ENCODE measurements around the gene SF3B2.
"Not testable (repeated sequence)": the region's sequence is repeated elsewhere in the genome, so short reads cannot be mapped to it uniquely, and the experiment has no call there.

Gene SF3B2

GRCh38 chr11:66012946-66013761 lies 39.0 kb upstream of the SF3B2 start:
- Mint-ChIP-seq H3K36me3 (ENCODE audit: low read depth) (no peaks in the 10 kb centered on the region), H3K4me1 (ENCODE audit: low read depth) (peaks cover 5% of the 10 kb centered on the region), H3K9me3 (no peaks in the 10 kb centered on the region), H3K27ac (no peak overlapping the region), H3K27me3 (peaks cover 5% of the 10 kb centered on the region), H3K4me3 (no peak overlapping the region)

- Mint-ChIP-seq H3K36me3 (ENCODE audit: low read depth) (no peaks in the 10 kb centered on the region), H3K4me3 (no peak overlapping the region)
Observed at GRCh38 chr11:66013762-66014100, 38.4 kb upstream of the SF3B2 start.

GRCh38 chr11:66014804-66015453 lies 37.2 kb upstream of the SF3B2 start:
- Mint-ChIP-seq H3K4me3 (no peak overlapping the region), H3K9me3 (no peaks in the 10 kb centered on the region), H3K4me1 (ENCODE audit: low read depth) (peaks cover 5% of the 10 kb centered on the region), H3K27ac (no peak overlapping the region), H3K36me3 (ENCODE audit: low read depth) (no peaks in the 10 kb centered on the region), H3K27me3 (peaks cover 5% of the 10 kb centered on the region)

More at GRCh38 chr11:66013762-66014100, 38.4 kb upstream of the SF3B2 start:
- H3K27me3 Mint-ChIP-seq, result peaks cover 5% of the 10 kb centered on the region
- H3K9me3 Mint-ChIP-seq, result no peaks in the 10 kb centered on the region
- H3K4me1 Mint-ChIP-seq (ENCODE audit: low read depth), result peaks cover 5% of the 10 kb centered on the region
- no peak overlapping the region for H3K27ac Mint-ChIP-seq

- Mint-ChIP-seq H3K4me3 (no peak overlapping the region), H3K36me3 (ENCODE audit: low read depth) (no peaks in the 10 kb centered on the region), H3K4me1 (ENCODE audit: low read depth) (peaks cover 8% of the 10 kb centered on the region), H3K27ac (no peak overlapping the region), H3K27me3 (peaks cover 5% of the 10 kb centered on the region), H3K9me3 (no peaks in the 10 kb centered on the region)
Observed at GRCh38 chr11:66015454-66015881, 36.7 kb upstream of the SF3B2 start.

GRCh38 chr11:66015936-66016792 lies 36.0 kb upstream of the SF3B2 start:
- Mint-ChIP-seq H3K27ac (no peak overlapping the region), H3K4me3 (no peak overlapping the region), H3K9me3 (no peaks in the 10 kb centered on the region), H3K27me3 (peaks cover 5% of the 10 kb centered on the region), H3K36me3 (ENCODE audit: low read depth) (no peaks in the 10 kb centered on the region), H3K4me1 (ENCODE audit: low read depth) (peaks cover 15% of the 10 kb centered on the region)

- no peak overlapping the region for H3K27ac Mint-ChIP-seq
- no peaks in the 10 kb centered on the region for H3K9me3 Mint-ChIP-seq
- no peak overlapping the region for H3K4me3 Mint-ChIP-seq
- no peaks in the 10 kb centered on the region for H3K36me3 Mint-ChIP-seq (ENCODE audit: low read depth)
- peaks cover 5% of the 10 kb centered on the region for H3K27me3 Mint-ChIP-seq
- peaks cover 21% of the 10 kb centered on the region for H3K4me1 Mint-ChIP-seq (ENCODE audit: low read depth)
Observed at GRCh38 chr11:66016793-66017177, 35.4 kb upstream of the SF3B2 start.

GRCh38 chr11:66017321-66017720 lies 34.8 kb upstream of the SF3B2 start:
- Mint-ChIP-seq H3K27me3 (peaks cover 5% of the 10 kb centered on the region), H3K27ac (peak overlapping the region; percentile 16), H3K36me3 (ENCODE audit: low read depth) (no peaks in the 10 kb centered on the region), H3K9me3 (no peaks in the 10 kb centered on the region), H3K4me1 (ENCODE audit: low read depth) (peaks cover 27% of the 10 kb centered on the region), H3K4me3 (no peak overlapping the region)

- Mint-ChIP-seq H3K27me3 (peaks cover 8% of the 10 kb centered on the region), H3K9me3 (no peaks in the 10 kb centered on the region), H3K4me1 (ENCODE audit: low read depth) (peaks cover 31% of the 10 kb centered on the region), H3K36me3 (ENCODE audit: low read depth) (no peaks in the 10 kb centered on the region), H3K4me3 (no peak overlapping the region), H3K27ac (no peak overlapping the region)
Observed at GRCh38 chr11:66020212-66020611, 32.0 kb upstream of the SF3B2 start.

GRCh38 chr11:66020618-66021357 lies 31.4 kb upstream of the SF3B2 start:
- Mint-ChIP-seq H3K4me3 (no peak overlapping the region), H3K27ac (no peak overlapping the region), H3K36me3 (ENCODE audit: low read depth) (no peaks in the 10 kb centered on the region), H3K4me1 (ENCODE audit: low read depth) (peaks cover 31% of the 10 kb centered on the region), H3K9me3 (no peaks in the 10 kb centered on the region), H3K27me3 (peaks cover 8% of the 10 kb centered on the region)

- Mint-ChIP-seq H3K36me3 (ENCODE audit: low read depth) (no peaks in the 10 kb centered on the region), H3K9me3 (no peaks in the 10 kb centered on the region), H3K27ac (no peak overlapping the region), H3K4me3 (peak overlapping the region; percentile 23), H3K27me3 (peaks cover 8% of the 10 kb centered on the region), H3K4me1 (ENCODE audit: low read depth) (peaks cover 29% of the 10 kb centered on the region)
Observed at GRCh38 chr11:66022401-66023185, 29.6 kb upstream of the SF3B2 start.

GRCh38 chr11:66023186-66023440 lies 29.1 kb upstream of the SF3B2 start:
- H3K27ac Mint-ChIP-seq; H3K9me3 Mint-ChIP-seq; H3K4me3 Mint-ChIP-seq; H3K27me3 Mint-ChIP-seq; H3K36me3 Mint-ChIP-seq (ENCODE audit: low read depth): not testable (repeated sequence)
- H3K4me1 Mint-ChIP-seq (ENCODE audit: low read depth), result peaks cover 27% of the 10 kb centered on the region

- H3K27me3 Mint-ChIP-seq, result peaks cover 8% of the 10 kb centered on the region
- H3K4me3 Mint-ChIP-seq, result no peak within 1 kb of the TSS
- peaks cover 17% of the 10 kb centered on the region for H3K4me1 Mint-ChIP-seq (ENCODE audit: low read depth)
- no peak within 1 kb of the TSS for H3K27ac Mint-ChIP-seq
- H3K36me3 Mint-ChIP-seq (ENCODE audit: low read depth), result no peaks in the 10 kb centered on the region
- no peaks in the 10 kb centered on the region for H3K9me3 Mint-ChIP-seq
Observed at GRCh38 chr11:66026017-66026529, 26.1 kb upstream of the SF3B2 start, which contains the start of gene CATSPER1. CATSPER1 (minus strand) TSS chr11:66026479; CDS start chr11:66026379, 100 bp downstream.

- Mint-ChIP-seq H3K27me3 (peaks cover 5% of the 10 kb centered on the region), H3K4me1 (ENCODE audit: low read depth) (no peaks in the 10 kb centered on the region), H3K36me3 (ENCODE audit: low read depth) (no peaks in the 10 kb centered on the region), H3K4me3 (no peak overlapping the region), H3K27ac (no peak overlapping the region), H3K9me3 (no peaks in the 10 kb centered on the region)
Observed at GRCh38 chr11:66032957-66033735, 19.0 kb upstream of the SF3B2 start.

Measured in stimulated activated naive CD8-positive, alpha-beta T cell treated with anti-CD3 and anti-CD28 coated beads, Interleukin-15, Interleukin-2, amounts not matched to agents 100 ng/mL and 50 ng/mL, for 24 hours (primary cell).